Epithelial cell of esophagus (primary cell): Measurements from ENCODE around the gene FHIT.

Experiments
- DNase-seq: peaks from one replicate; pipeline ENCODE4 v3.0.0; 2010; ENCODE audit warnings: low read depth
- H3K4me3 ChIP-seq: 2 replicates; pipeline ENCODE4 v1.5.1; 2011; ENCODE audit warnings: mild to moderate bottlenecking, low read length, control low read depth
- CTCF ChIP-seq: IDR thresholded peaks from 2 replicates; pipeline ENCODE4 v1.5.1; 2011; ENCODE audit warnings: low read depth, mild to moderate bottlenecking, low read length, control low read depth, inconsistent platforms; ENCODE audit not compliant: insufficient read depth; ENCODE audit errors: missing control alignments

Gene FHIT

GRCh38 chr3:59857589-59858346 is 1393.5 kb downstream of the FHIT start:
- TF ChIP-seq CTCF, result peak; percentile 98
- peak; percentile 85 for DNase-seq
- no peak overlapping the region for H3K4me3 ChIP-seq

GRCh38 chr3:59856934-59857460 is 1394.3 kb downstream of the FHIT start:
- H3K4me3 ChIP-seq, result no peak overlapping the region
- DNase-seq, result no peak
- no peak for TF ChIP-seq CTCF

- no peak overlapping the region for H3K4me3 ChIP-seq
- no peak for DNase-seq
- TF ChIP-seq CTCF, result no peak
These were observed 1397.1 kb downstream of the FHIT start for GRCh38 chr3:59854061-59854709.

- H3K4me3 ChIP-seq, result no peak overlapping the region
- peak; percentile 7 for DNase-seq
- TF ChIP-seq CTCF, result no peak
These were observed 1400.8 kb downstream of the FHIT start for GRCh38 chr3:59850417-59850816.

GRCh38 chr3:59845386-59845785 is 1405.9 kb downstream of the FHIT start:
- no peak for TF ChIP-seq CTCF
- DNase-seq, result no peak
- H3K4me3 ChIP-seq, result no peak overlapping the region

- peak; percentile 53 for DNase-seq
- H3K4me3 ChIP-seq, result no peak overlapping the region
- TF ChIP-seq CTCF, result no peak
These were observed 1407.4 kb downstream of the FHIT start for GRCh38 chr3:59843821-59844220.
